GM23338 (cell line): ENCODE measurements around the gene GRIN2A. TPM values are rescaled to one million over a fixed set of nuclear protein-coding genes. Genes with fewer than 3 reads are reported as not detected.

Experiments used
- ATAC-seq: fragments of 200-7000 bp; cut with Tn5 transposase; 3 replicates; pipeline ENCODE4 v1.9.1; 2020
- DNase-seq: peaks from one replicate; pipeline ENCODE4 v3.0.0-alpha.2; 2015; ENCODE audit warnings: low spot score
- H2AFZ ChIP-seq: fragments of 200-600 bp; sonication (generic); 2 replicates; pipeline ENCODE4 v1.8.0; 2016; ENCODE audit warnings: antibody characterized with exemption, mild to moderate bottlenecking, moderate library complexity
- H3F3A ChIP-seq: fragments of 200-600 bp; sonication (generic); replicated peaks from 2 replicates; pipeline ENCODE4 v1.8.0; 2017; ENCODE audit warnings: antibody characterized with exemption, mixed run types, low read depth
- H3K27ac ChIP-seq: fragments of 200-600 bp; sonication (generic); 2 replicates; pipeline ENCODE4 v1.6.1; 2016; ENCODE audit warnings: low read depth
- H3K27me3 ChIP-seq: fragments of 200-600 bp; sonication (generic); 2 replicates; pipeline ENCODE4 v1.8.0; 2016; ENCODE audit warnings: mild to moderate bottlenecking, mixed run types, moderate library complexity; ENCODE audit not compliant: insufficient read depth
- H3K36me3 ChIP-seq: fragments of 200-600 bp; sonication (generic); 2 replicates; pipeline ENCODE4 v1.8.0; 2016; ENCODE audit warnings: mild to moderate bottlenecking; ENCODE audit not compliant: insufficient read depth
- H3K4me1 ChIP-seq: fragments of 200-600 bp; sonication (generic); 2 replicates; pipeline ENCODE4 v1.8.0; 2016; ENCODE audit warnings: mild to moderate bottlenecking, moderate library complexity; ENCODE audit not compliant: insufficient read depth
- H3K4me2 ChIP-seq: fragments of 200-600 bp; sonication (generic); 2 replicates; pipeline ENCODE4 v1.7.1; 2017; ENCODE audit warnings: mixed run types
- H3K4me3 ChIP-seq: fragments of 200-600 bp; sonication (generic); 2 replicates; pipeline ENCODE4 v1.6.1; 2016; ENCODE audit warnings: mixed run types
- H3K79me2 ChIP-seq: fragments of 200-600 bp; sonication (generic); replicated peaks from 2 replicates; pipeline ENCODE4 v1.8.0; 2017; ENCODE audit warnings: mild to moderate bottlenecking; ENCODE audit not compliant: insufficient read depth
- H3K9me2 ChIP-seq: fragments of 200-600 bp; sonication (generic); 2 replicates; pipeline ENCODE4 v1.8.0; 2017; ENCODE audit not compliant: insufficient read depth
- H4K20me1 ChIP-seq: fragments of 200-600 bp; sonication (generic); replicated peaks from 2 replicates; pipeline ENCODE4 v1.8.0; 2017; ENCODE audit warnings: mild to moderate bottlenecking; ENCODE audit not compliant: insufficient read depth
- H3K27ac Mint-ChIP-seq: 2 replicates; pipeline ENCODE4 v1.8.0; 2020; ENCODE audit warnings: inconsistent platforms, mild to moderate bottlenecking, moderate library complexity, mixed read lengths
- H3K27me3 Mint-ChIP-seq: 3 replicates; pipeline ENCODE4 v1.8.0; 2022; ENCODE audit warnings: low read depth, mild to moderate bottlenecking, moderate library complexity, mixed read lengths, inconsistent platforms; ENCODE audit not compliant: insufficient read depth, poor library complexity
- H3K36me3 Mint-ChIP-seq: 3 replicates; pipeline ENCODE4 v1.8.0; 2021; ENCODE audit warnings: low read depth, mild to moderate bottlenecking, inconsistent platforms, moderate library complexity, mixed read lengths
- H3K4me1 Mint-ChIP-seq: 3 replicates; pipeline ENCODE4 v1.8.0; 2020; ENCODE audit warnings: mild to moderate bottlenecking, inconsistent platforms, mixed read lengths
- H3K4me3 Mint-ChIP-seq: 3 replicates; pipeline ENCODE4 v1.8.0; 2021; ENCODE audit warnings: moderate library complexity, mild to moderate bottlenecking, inconsistent platforms, mixed read lengths
- H3K9me3 Mint-ChIP-seq: 3 replicates; pipeline ENCODE4 v1.8.0; 2020; ENCODE audit warnings: moderate library complexity, mild to moderate bottlenecking, inconsistent platforms, mixed read lengths
- EZH2 ChIP-seq: fragments of 200-600 bp; sonication (generic); IDR thresholded peaks from one replicate; pipeline ENCODE4 v1.8.0; 2017; ENCODE audit warnings: antibody characterized with exemption, mild to moderate bottlenecking, low read depth; ENCODE audit not compliant: unreplicated experiment
- EZH2phosphoT487 ChIP-seq: fragments of 200-600 bp; sonication (generic); IDR thresholded peaks from one replicate; pipeline ENCODE4 v1.8.1; 2018; ENCODE audit warnings: antibody characterized with exemption; ENCODE audit not compliant: unreplicated experiment
- JUNB ChIP-seq: IDR thresholded peaks from one replicate; pipeline ENCODE4 v1.6.1; 2016; ENCODE audit warnings: antibody characterized with exemption; ENCODE audit not compliant: unreplicated experiment
- NANOG ChIP-seq: IDR thresholded peaks from 2 replicates; pipeline ENCODE4 v1.6.1; 2016; ENCODE audit warnings: antibody characterized with exemption, borderline replicate concordance
- ZNF114 ChIP-seq: fragments of 250-450 bp; sonication (Bioruptor Pico); IDR thresholded peaks from 2 replicates; pipeline ENCODE4 v1.5.0; 2020; ENCODE audit warnings: mild to moderate bottlenecking, moderate library complexity
- polyA plus RNA-seq: library from polyadenylated mRNA; unstranded; fragments of >200 nt; fragmentation: Nextera tagmentation; extraction: Ambion mirVana; gene quantifications from 2 replicates; pipeline ENCODE4 v1.2.1, GENCODE V29; 2016
- total RNA-seq: library from RNA; depleted of rRNA; stranded (reverse); fragments of >200 nt; shearing (Covaris generic); gene quantifications from 2 replicates; pipeline ENCODE4 v1.2.3, GENCODE V29; 2014
- TF ChIP-seq, protein P1 (sequence below): fragments of 250-450 bp; sonication (Bioruptor Pico); IDR thresholded peaks from 2 replicates; pipeline ENCODE4 v1.5.0; 2020; ENCODE audit warnings: mild to moderate bottlenecking, moderate library complexity
- TF ChIP-seq, protein P2 (sequence below), 2 experiments: fragments of 200-600 bp in 1 of 2; sonication (generic) in 1 of 2; conservative IDR thresholded peaks; 2 replicates each; pipeline versions ENCODE4 v1.5.1 to v1.6.1; 2016 to 2017; ENCODE audit warnings: antibody characterized with exemption in 2 of 2, low read depth in 2 of 2, mild to moderate bottlenecking in 2 of 2, moderate library complexity in 1 of 2
- TF ChIP-seq, protein P3 (sequence below): IDR thresholded peaks from 2 replicates; pipeline ENCODE4 v1.6.1; 2016; ENCODE audit warnings: antibody characterized with exemption

Gene GRIN2A
- total and polyA plus RNA-seq, 2 experiments from 2014 or later: 0.89 to 5.1 TPM

DNA sequence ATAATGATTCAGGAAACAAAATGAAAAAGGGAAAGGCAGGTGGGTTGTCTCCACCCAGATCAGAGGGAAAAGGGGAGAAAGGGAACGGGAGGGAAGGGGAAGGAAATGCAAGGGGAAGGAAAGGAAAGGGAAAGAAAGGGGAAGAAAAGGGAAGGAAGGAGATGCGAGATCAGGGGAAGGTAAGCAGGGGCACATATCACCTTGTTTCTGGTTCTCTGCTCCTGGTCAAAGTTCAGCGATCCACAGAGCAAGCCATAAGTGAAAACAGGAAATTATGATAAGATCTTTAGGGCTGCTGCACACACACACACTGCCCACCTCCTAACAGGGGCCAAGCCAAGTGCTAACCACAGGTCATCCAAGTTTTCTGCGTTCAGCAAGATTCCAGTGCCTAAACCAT, 37.5 kb upstream of the GRIN2A start:
- Mint-ChIP-seq H3K27me3 (peaks cover 6% of the 10 kb centered on the region), H3K4me1 (no peaks in the 10 kb centered on the region; the same call in 2 of the 3 replicates), H3K9me3 (no peaks in the 10 kb centered on the region), H3K27ac (no peak overlapping the region), H3K36me3 (no peaks in the 10 kb centered on the region), H3K4me3 (no peak overlapping the region)
- Histone ChIP-seq H3K27ac (no peak overlapping the region), H3K79me2 (no peaks in the 10 kb centered on the region), H3K4me2 (no peak overlapping the region), H3K36me3 (no peaks in the 10 kb centered on the region), H3K27me3 (no peaks in the 10 kb centered on the region), H3F3A (no peaks in the 10 kb centered on the region), H4K20me1 (no peaks in the 10 kb centered on the region), H3K4me1 (no peaks in the 10 kb centered on the region), H3K4me3 (no peak overlapping the region), H3K9me2 (no peaks in the 10 kb centered on the region), H2AFZ (no peak overlapping the region)
- ATAC-seq: no peak
- DNase-seq: no peak
- TF ChIP-seq ZNF114 (CRISPR knock-in tag): no peak
- no peak for TF ChIP-seq EZH2
- TF ChIP-seq, protein P1, sequence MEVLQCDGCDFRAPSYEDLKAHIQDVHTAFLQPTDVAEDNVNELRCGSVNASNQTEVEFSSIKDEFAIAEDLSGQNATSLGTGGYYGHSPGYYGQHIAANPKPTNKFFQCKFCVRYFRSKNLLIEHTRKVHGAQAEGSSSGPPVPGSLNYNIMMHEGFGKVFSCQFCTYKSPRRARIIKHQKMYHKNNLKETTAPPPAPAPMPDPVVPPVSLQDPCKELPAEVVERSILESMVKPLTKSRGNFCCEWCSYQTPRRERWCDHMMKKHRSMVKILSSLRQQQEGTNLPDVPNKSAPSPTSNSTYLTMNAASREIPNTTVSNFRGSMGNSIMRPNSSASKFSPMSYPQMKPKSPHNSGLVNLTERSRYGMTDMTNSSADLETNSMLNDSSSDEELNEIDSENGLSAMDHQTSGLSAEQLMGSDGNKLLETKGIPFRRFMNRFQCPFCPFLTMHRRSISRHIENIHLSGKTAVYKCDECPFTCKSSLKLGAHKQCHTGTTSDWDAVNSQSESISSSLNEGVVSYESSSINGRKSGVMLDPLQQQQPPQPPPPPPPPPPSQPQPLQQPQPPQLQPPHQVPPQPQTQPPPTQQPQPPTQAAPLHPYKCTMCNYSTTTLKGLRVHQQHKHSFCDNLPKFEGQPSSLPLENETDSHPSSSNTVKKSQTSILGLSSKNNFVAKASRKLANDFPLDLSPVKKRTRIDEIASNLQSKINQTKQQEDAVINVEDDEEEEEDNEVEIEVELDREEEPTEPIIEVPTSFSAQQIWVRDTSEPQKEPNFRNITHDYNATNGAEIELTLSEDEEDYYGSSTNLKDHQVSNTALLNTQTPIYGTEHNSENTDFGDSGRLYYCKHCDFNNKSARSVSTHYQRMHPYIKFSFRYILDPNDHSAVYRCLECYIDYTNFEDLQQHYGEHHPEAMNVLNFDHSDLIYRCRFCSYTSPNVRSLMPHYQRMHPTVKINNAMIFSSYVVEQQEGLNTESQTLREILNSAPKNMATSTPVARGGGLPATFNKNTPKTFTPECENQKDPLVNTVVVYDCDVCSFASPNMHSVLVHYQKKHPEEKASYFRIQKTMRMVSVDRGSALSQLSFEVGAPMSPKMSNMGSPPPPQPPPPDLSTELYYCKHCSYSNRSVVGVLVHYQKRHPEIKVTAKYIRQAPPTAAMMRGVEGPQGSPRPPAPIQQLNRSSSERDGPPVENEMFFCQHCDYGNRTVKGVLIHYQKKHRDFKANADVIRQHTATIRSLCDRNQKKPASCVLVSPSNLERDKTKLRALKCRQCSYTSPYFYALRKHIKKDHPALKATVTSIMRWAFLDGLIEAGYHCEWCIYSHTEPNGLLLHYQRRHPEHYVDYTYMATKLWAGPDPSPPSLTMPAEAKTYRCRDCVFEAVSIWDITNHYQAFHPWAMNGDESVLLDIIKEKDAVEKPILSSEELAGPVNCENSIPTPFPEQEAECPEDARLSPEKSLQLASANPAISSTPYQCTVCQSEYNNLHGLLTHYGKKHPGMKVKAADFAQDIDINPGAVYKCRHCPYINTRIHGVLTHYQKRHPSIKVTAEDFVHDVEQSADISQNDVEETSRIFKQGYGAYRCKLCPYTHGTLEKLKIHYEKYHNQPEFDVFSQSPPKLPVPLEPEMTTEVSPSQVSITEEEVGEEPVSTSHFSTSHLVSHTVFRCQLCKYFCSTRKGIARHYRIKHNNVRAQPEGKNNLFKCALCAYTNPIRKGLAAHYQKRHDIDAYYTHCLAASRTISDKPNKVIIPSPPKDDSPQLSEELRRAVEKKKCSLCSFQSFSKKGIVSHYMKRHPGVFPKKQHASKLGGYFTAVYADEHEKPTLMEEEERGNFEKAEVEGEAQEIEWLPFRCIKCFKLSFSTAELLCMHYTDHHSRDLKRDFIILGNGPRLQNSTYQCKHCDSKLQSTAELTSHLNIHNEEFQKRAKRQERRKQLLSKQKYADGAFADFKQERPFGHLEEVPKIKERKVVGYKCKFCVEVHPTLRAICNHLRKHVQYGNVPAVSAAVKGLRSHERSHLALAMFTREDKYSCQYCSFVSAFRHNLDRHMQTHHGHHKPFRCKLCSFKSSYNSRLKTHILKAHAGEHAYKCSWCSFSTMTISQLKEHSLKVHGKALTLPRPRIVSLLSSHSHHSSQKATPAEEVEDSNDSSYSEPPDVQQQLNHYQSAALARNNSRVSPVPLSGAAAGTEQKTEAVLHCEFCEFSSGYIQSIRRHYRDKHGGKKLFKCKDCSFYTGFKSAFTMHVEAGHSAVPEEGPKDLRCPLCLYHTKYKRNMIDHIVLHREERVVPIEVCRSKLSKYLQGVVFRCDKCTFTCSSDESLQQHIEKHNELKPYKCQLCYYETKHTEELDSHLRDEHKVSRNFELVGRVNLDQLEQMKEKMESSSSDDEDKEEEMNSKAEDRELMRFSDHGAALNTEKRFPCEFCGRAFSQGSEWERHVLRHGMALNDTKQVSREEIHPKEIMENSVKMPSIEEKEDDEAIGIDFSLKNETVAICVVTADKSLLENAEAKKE (CRISPR knock-in tag): no peak
- TF ChIP-seq, protein P2, sequence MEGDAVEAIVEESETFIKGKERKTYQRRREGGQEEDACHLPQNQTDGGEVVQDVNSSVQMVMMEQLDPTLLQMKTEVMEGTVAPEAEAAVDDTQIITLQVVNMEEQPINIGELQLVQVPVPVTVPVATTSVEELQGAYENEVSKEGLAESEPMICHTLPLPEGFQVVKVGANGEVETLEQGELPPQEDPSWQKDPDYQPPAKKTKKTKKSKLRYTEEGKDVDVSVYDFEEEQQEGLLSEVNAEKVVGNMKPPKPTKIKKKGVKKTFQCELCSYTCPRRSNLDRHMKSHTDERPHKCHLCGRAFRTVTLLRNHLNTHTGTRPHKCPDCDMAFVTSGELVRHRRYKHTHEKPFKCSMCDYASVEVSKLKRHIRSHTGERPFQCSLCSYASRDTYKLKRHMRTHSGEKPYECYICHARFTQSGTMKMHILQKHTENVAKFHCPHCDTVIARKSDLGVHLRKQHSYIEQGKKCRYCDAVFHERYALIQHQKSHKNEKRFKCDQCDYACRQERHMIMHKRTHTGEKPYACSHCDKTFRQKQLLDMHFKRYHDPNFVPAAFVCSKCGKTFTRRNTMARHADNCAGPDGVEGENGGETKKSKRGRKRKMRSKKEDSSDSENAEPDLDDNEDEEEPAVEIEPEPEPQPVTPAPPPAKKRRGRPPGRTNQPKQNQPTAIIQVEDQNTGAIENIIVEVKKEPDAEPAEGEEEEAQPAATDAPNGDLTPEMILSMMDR (conservative IDR thresholded peaks at IDR 0.05; ENCODE audit: low read depth in 2 of 2): no peak
- no peak for TF ChIP-seq EZH2phosphoT487
- TF ChIP-seq, protein P3, sequence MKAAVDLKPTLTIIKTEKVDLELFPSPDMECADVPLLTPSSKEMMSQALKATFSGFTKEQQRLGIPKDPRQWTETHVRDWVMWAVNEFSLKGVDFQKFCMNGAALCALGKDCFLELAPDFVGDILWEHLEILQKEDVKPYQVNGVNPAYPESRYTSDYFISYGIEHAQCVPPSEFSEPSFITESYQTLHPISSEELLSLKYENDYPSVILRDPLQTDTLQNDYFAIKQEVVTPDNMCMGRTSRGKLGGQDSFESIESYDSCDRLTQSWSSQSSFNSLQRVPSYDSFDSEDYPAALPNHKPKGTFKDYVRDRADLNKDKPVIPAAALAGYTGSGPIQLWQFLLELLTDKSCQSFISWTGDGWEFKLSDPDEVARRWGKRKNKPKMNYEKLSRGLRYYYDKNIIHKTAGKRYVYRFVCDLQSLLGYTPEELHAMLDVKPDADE: no peak
- TF ChIP-seq JUNB: no peak
- TF ChIP-seq NANOG: no peak
